ENCODE data around the gene ZFPM1. TPM values are rescaled to one million over a fixed set of nuclear protein-coding genes. Genes with fewer than 3 reads are reported as not detected.
"Not testable (repeated sequence)": the region's sequence is repeated elsewhere in the genome, so short reads cannot be mapped to it uniquely, and the experiment has no call there.

The ZFPM1 gene
- total RNA-seq, 2 donors from 2014 or later: 4.1 to 21.5 TPM

- H3K27ac ChIP-seq: no peak overlapping the region
- peaks cover 7% of the 10 kb centered on the region for H3K4me1 ChIP-seq (replicated peaks)
- intact Hi-C loops (cut with DNase I): no loop called here
- no peak for DNase-seq (ENCODE audit: low spot score)
- no peaks in the 10 kb centered on the region for H3K9me3 ChIP-seq
- no peaks in the 10 kb centered on the region for H3K36me3 ChIP-seq
- WGBS: 74% methylated on average over 19 of the region's 19 CpGs
- TF ChIP-seq CTCF (IDR thresholded peaks at IDR 0.05): no peak
- TF ChIP-seq POLR2A (IDR thresholded peaks at IDR 0.05): no peak
- TF ChIP-seq POLR2AphosphoS5 (IDR thresholded peaks at IDR 0.05): no peak
- no peaks in the 10 kb centered on the region for H3K27me3 ChIP-seq (replicated peaks; ENCODE audit: insufficient read depth)
- H3K4me3 ChIP-seq: no peak overlapping the region
These were observed 61.6 kb downstream of the ZFPM1 start for GRCh38 chr16:88514526-88515232.

- 97% methylated on average over 9 of the region's 9 CpGs for WGBS
These were observed 62.3 kb downstream of the ZFPM1 start for GRCh38 chr16:88515371-88515770.

GRCh38 chr16:88515925-88516594 is 63.0 kb downstream of the ZFPM1 start:
- Histone ChIP-seq H3K36me3 (no peaks in the 10 kb centered on the region), H3K4me1 (replicated peaks) (no peaks in the 10 kb centered on the region), H3K27me3 (replicated peaks; ENCODE audit: insufficient read depth) (no peaks in the 10 kb centered on the region), H3K27ac (no peak overlapping the region), H3K4me3 (no peak overlapping the region), H3K9me3 (no peaks in the 10 kb centered on the region)
- intact Hi-C loops (cut with DNase I): no loop called here
- 83% methylated on average over 23 of the region's 23 CpGs for WGBS
- TF ChIP-seq POLR2A (IDR thresholded peaks at IDR 0.05) (no peak), CTCF (IDR thresholded peaks at IDR 0.05) (no peak)
- no peak for DNase-seq (ENCODE audit: low spot score)

More at GRCh38 chr16:88515371-88515770, 62.3 kb downstream of the ZFPM1 start:
- Histone ChIP-seq H3K9me3 (no peaks in the 10 kb centered on the region), H3K27me3 (replicated peaks; ENCODE audit: insufficient read depth) (no peaks in the 10 kb centered on the region), H3K4me3 (no peak overlapping the region), H3K4me1 (replicated peaks) (no peaks in the 10 kb centered on the region), H3K36me3 (no peaks in the 10 kb centered on the region), H3K27ac (no peak overlapping the region)
- DNase-seq (ENCODE audit: low spot score): no peak
- intact Hi-C loops (cut with DNase I): no loop called here
- TF ChIP-seq POLR2A (IDR thresholded peaks at IDR 0.05) (no peak), POLR2AphosphoS5 (IDR thresholded peaks at IDR 0.05) (no peak), CTCF (IDR thresholded peaks at IDR 0.05) (no peak)

- Histone ChIP-seq H3K27ac (no peak overlapping the region), H3K4me1 (replicated peaks) (no peaks in the 10 kb centered on the region), H3K36me3 (no peaks in the 10 kb centered on the region), H3K9me3 (no peaks in the 10 kb centered on the region), H3K4me3 (no peak overlapping the region), H3K27me3 (replicated peaks; ENCODE audit: insufficient read depth) (no peaks in the 10 kb centered on the region)
- TF ChIP-seq POLR2AphosphoS5 (IDR thresholded peaks at IDR 0.05) (no peak), POLR2A (IDR thresholded peaks at IDR 0.05) (no peak), CTCF (IDR thresholded peaks at IDR 0.05) (no peak)
- WGBS: 73% methylated on average over 20 of the region's 20 CpGs
- intact Hi-C loops (cut with DNase I): no loop called here
- no peak for DNase-seq (ENCODE audit: low spot score)
These were observed 63.6 kb downstream of the ZFPM1 start for GRCh38 chr16:88516601-88517061.

GRCh38 chr16:88517208-88517774 is 64.2 kb downstream of the ZFPM1 start:
- DNase-seq (ENCODE audit: low spot score); intact Hi-C loops (cut with DNase I); H3K4me3 ChIP-seq; H3K9me3 ChIP-seq; H3K27ac ChIP-seq; H3K36me3 ChIP-seq; H3K27me3 ChIP-seq (replicated peaks; ENCODE audit: insufficient read depth); H3K4me1 ChIP-seq (replicated peaks): not testable (repeated sequence)
- 96% methylated on average over 1 of the region's 1 CpG for WGBS

GRCh38 chr16:88518411-88519111 is 65.5 kb downstream of the ZFPM1 start:
- intact Hi-C loops (cut with DNase I); H3K9me3 ChIP-seq; DNase-seq (ENCODE audit: low spot score); H3K4me1 ChIP-seq (replicated peaks); H3K27ac ChIP-seq; H3K27me3 ChIP-seq (replicated peaks; ENCODE audit: insufficient read depth); H3K36me3 ChIP-seq; H3K4me3 ChIP-seq: not testable (repeated sequence)
- 86% methylated on average over 4 of the region's 4 CpGs for WGBS

Data from prostate gland (tissue), 2 donors.